ENCODE results near the gene OR51M1.

OR51M1 gene

DNA sequence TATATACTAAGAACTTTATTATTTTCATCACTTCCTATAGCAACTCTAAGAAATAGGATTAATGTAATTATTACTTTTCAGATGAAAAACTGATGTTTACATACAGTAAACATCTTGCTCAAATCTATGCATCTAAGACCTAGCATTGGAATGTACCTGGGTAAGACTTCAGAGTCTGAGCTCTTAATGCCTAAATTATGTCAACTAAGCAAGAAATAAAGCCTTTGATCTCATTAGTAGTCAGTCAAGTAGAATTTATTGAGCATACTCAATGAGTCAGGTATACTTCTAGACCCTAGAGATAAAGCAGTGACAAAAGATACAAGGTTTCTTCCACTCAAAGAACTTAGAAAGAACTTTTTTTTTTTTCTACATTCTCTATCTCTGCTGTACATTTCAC is 21.6 kb downstream of the OR51M1 start:
- Histone ChIP-seq H3K4me3 (ENCODE audit: low read depth, low read length) (no peak overlapping the region), H3K27ac (no peak overlapping the region), H3K36me3 (replicated peaks) (no peaks in the 10 kb centered on the region), H3K27me3 (replicated peaks) (no peaks in the 10 kb centered on the region)
- in situ Hi-C loops (cut with HindIII; ENCODE audit: low pct_ligation_motif_present, low sequenced_read_pairs) = no loop called here
- no peak for DNase-seq
- TF ChIP-seq, protein P1, sequence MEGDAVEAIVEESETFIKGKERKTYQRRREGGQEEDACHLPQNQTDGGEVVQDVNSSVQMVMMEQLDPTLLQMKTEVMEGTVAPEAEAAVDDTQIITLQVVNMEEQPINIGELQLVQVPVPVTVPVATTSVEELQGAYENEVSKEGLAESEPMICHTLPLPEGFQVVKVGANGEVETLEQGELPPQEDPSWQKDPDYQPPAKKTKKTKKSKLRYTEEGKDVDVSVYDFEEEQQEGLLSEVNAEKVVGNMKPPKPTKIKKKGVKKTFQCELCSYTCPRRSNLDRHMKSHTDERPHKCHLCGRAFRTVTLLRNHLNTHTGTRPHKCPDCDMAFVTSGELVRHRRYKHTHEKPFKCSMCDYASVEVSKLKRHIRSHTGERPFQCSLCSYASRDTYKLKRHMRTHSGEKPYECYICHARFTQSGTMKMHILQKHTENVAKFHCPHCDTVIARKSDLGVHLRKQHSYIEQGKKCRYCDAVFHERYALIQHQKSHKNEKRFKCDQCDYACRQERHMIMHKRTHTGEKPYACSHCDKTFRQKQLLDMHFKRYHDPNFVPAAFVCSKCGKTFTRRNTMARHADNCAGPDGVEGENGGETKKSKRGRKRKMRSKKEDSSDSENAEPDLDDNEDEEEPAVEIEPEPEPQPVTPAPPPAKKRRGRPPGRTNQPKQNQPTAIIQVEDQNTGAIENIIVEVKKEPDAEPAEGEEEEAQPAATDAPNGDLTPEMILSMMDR (IDR thresholded peaks at IDR 0.05; ENCODE audit: low read depth, low read length, missing control alignments) = no peak

DNA sequence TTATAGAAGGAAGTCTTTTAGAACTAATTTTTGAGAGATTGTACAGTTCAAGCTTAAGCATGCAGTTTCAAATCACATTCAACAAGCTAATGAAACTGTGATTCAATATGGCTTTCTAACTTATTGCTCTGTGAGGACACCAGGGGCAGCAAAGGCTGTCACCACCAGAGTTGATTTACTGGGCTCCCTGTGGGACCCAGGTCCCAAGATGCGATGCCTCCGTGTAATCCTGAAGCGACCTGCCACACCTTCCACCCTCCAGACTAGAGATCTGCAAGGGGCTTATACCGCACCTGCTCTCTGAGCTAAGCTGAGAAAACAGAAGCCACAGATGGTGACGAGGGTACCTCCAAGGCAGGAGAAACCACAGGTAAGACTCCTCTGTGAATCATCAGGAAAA is 37.4 kb downstream of the OR51M1 start:
- no peak for DNase-seq
- TF ChIP-seq, protein P1 (IDR thresholded peaks at IDR 0.05; ENCODE audit: low read depth, low read length, missing control alignments) = no peak
- H3K27ac ChIP-seq = no peak overlapping the region
- no peak overlapping the region for H3K4me3 ChIP-seq (ENCODE audit: low read depth, low read length)
- no peaks in the 10 kb centered on the region for H3K36me3 ChIP-seq (replicated peaks)
- in situ Hi-C loops (cut with HindIII; ENCODE audit: low pct_ligation_motif_present, low sequenced_read_pairs) = no loop called here
- no peaks in the 10 kb centered on the region for H3K27me3 ChIP-seq (replicated peaks)

DNA sequence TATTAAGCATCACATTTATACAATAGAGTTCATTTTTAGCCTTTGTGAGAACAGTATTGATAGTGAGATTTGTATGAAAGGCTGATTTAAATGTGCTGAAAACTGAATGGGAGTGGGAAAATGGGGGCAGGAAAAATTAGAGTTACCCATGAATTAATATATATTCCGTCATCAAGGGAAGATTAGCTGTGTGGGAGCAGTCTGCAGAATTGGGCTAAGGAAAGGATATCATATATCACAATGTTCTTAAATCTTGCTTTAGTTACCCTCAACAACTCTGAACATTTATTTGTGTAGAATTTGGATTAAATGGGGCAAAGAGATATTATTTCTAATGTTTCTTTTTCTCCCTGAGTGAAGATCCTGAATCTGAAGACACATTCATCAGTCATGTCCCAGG is 38.2 kb downstream of the OR51M1 start, which contains the start of gene OR51Q1:
TSS of gene OR51Q1 (plus strand) at position 301 of the 400 bp plus-strand sequence. CDS start at position 391, 90 bp downstream.
- no peak for DNase-seq
- H3K27me3 ChIP-seq (replicated peaks) = no peaks in the 10 kb centered on the region
- TF ChIP-seq, protein P1 (IDR thresholded peaks at IDR 0.05; ENCODE audit: low read depth, low read length, missing control alignments) = no peak
- in situ Hi-C loops (cut with HindIII; ENCODE audit: low pct_ligation_motif_present, low sequenced_read_pairs) = no loop called here
- no peak within 1 kb of the TSS for H3K4me3 ChIP-seq (ENCODE audit: low read depth, low read length)
- H3K36me3 ChIP-seq (replicated peaks) = no peaks in the 10 kb centered on the region
- no peak within 1 kb of the TSS for H3K27ac ChIP-seq

DNA sequence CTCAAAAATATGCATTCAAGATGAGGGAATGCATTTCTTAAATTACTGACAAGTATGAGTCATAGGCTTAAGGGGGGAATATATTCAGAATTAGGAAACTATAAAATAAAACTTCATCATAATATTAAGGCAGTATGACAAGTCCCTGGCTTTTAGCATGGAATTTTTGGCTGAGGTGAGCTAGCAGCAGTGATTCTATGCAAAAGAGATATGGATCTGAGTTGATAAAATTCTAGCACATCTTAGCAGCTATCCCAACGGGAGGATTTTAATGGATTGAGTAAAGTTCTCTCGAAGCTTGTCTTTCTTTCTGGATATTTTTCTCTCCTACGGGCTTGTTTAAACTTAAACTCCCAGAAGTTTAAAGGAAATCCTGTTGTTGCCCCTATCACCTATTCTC is 39.5 kb downstream of the OR51M1 start:
- Histone ChIP-seq H3K36me3 (replicated peaks) (no peaks in the 10 kb centered on the region), H3K4me3 (ENCODE audit: low read depth, low read length) (no peak overlapping the region), H3K27me3 (replicated peaks) (no peaks in the 10 kb centered on the region), H3K27ac (no peak overlapping the region)
- in situ Hi-C loops (cut with HindIII; ENCODE audit: low pct_ligation_motif_present, low sequenced_read_pairs) = no loop called here
- TF ChIP-seq, protein P1 (IDR thresholded peaks at IDR 0.05; ENCODE audit: low read depth, low read length, missing control alignments) = no peak
- DNase-seq = no peak

DNA sequence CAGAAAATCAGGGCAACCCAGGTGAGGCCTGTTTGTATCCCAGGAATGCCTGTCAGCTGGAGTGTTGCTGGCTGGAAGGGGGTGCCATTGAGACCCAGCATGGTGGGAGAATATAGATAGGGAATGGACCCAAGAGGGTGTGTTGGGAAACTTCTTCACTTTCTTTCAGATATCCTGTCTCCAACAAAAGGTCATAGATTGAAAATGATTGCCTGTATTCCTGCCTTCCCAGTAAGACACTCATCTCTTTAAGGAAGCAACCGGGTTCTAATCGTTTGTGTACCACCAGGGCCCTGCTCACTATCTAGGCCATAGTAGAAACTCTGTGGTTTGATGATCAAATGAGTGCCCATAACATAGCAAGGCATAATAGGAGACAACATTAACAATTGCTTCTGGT is 57.8 kb downstream of the OR51M1 start, which contains the start of gene OR51I1:
TSS of gene OR51I1 (minus strand) at position 101 of the 400 bp plus-strand sequence. CDS start at position 101, 0 bp downstream.
- Histone ChIP-seq H3K4me3 (ENCODE audit: low read depth, low read length) (no peak within 1 kb of the TSS), H3K36me3 (replicated peaks) (no peaks in the 10 kb centered on the region), H3K27ac (no peak within 1 kb of the TSS), H3K27me3 (replicated peaks) (no peaks in the 10 kb centered on the region)
- in situ Hi-C loops (cut with HindIII; ENCODE audit: low pct_ligation_motif_present, low sequenced_read_pairs) = no loop called here
- TF ChIP-seq, protein P1 (IDR thresholded peaks at IDR 0.05; ENCODE audit: low read depth, low read length, missing control alignments) = no peak
- no peak for DNase-seq

All from brain microvascular endothelial cell (primary cell).